ENCODE data around the gene BLID. TPM values are rescaled to one million over a fixed set of nuclear protein-coding genes. Genes with fewer than 3 reads are reported as not detected.

BLID gene
- total and polyA plus RNA-seq, 2 of the 8 experiments (the other 6 are each of a cell fraction or from before 2014, with no cell fraction given), result not detected

GRCh38 chr11:122094836-122095235 lies 21.2 kb downstream of the BLID start:
- POLR2A ChIA-PET (ENCODE audit: partially characterized antibody), result no interaction called here
- H2BK5ac ChIP-seq (ENCODE audit: low read depth, low read length), result no peak overlapping the region
- H4K5ac ChIP-seq (ENCODE audit: insufficient read length, low read depth, low read length), result no peak overlapping the region
- H3K23me2 ChIP-seq (ENCODE audit: low read depth, low read length), result no peaks in the 10 kb centered on the region
- no peak for DNase-seq (ENCODE audit: low read depth in 1 of 2, low spot score in 2 of 2)
- H2AFZ ChIP-seq (ENCODE audit: low read length), result no peak overlapping the region
- H3K4me2 ChIP-seq (ENCODE audit: insufficient read depth in 1 of 2, low read depth in 2 of 2, low read length in 2 of 2), result no peak overlapping the region
- no peak overlapping the region for H3K23ac ChIP-seq (ENCODE audit: insufficient read length)
- H4K91ac ChIP-seq (replicated peaks; ENCODE audit: insufficient read length, low read length), result no peak overlapping the region
- FAIRE-seq, result no peak
- WGBS, 2 experiments (ENCODE audit: extremely low coverage in 1 of 2, insufficient coverage in 1 of 2, insufficient read length in 1 of 2, insufficient replicate concordance in 2 of 2, low coverage in 1 of 2, low lambda C conversion rate in 2 of 2, missing lambda C conversion rate in 1 of 2), result 85% methylated on average over 4 of the region's 4 CpGs; no CpG with 5 or more reads in 1 of the 2 experiments
- H3K36me3 ChIP-seq (ENCODE audit: control insufficient read depth in 2 of 4, insufficient read depth in 4 of 4, low read length in 3 of 4), result no peaks in the 10 kb centered on the region
- CTCF ChIA-PET (ENCODE audit: partially characterized antibody), result interaction anchor here (0.6 to 4.3 kb wide), 4 partner anchors 13 to 441 kb away, joined by 3 to 15 read pairs (median 5); no protein-coding TSS in a partner anchor
- H3K27ac ChIP-seq (ENCODE audit: low read depth, low read length), result no peak overlapping the region
- no peak overlapping the region for H3K4ac ChIP-seq (replicated peaks; ENCODE audit: insufficient read length, low read depth, low read length)
- H3K18ac ChIP-seq (ENCODE audit: extremely low read depth, low read length), result no peak overlapping the region
- peaks cover 0 to 6% (median 1%) of the 10 kb centered on the region in 4 experiments; a peak in 4 of 7 replicates for H3K4me1 ChIP-seq (replicated peaks in 1 of 4; ENCODE audit: control insufficient read depth in 3 of 4, insufficient read depth in 4 of 4, low read length in 3 of 4)
- H2BK12ac ChIP-seq (ENCODE audit: low read depth, low read length), result no peak overlapping the region
- no peak overlapping the region for H3K4me3 ChIP-seq (ENCODE audit: extremely low read depth in 1 of 4, insufficient read depth in 2 of 4, low read depth in 3 of 4, low read length in 4 of 4)
- no peak overlapping the region for H2BK15ac ChIP-seq (ENCODE audit: low read length)
- no peaks in the 10 kb centered on the region for H3K79me2 ChIP-seq (ENCODE audit: control insufficient read depth in 1 of 2, insufficient read depth in 2 of 2, low read length in 2 of 2)
- H2BK20ac ChIP-seq (ENCODE audit: low read length), result no peak overlapping the region
- H4K20me1 ChIP-seq (replicated peaks in 1 of 2; ENCODE audit: control insufficient read depth in 1 of 2, insufficient read depth in 2 of 2, low read length in 2 of 2), result no peaks in the 10 kb centered on the region
- no peak overlapping the region for H3K56ac ChIP-seq (replicated peaks; ENCODE audit: insufficient read length, low read depth, low read length)
- no peak overlapping the region for H4K8ac ChIP-seq (ENCODE audit: extremely low read depth, insufficient read depth, low read length)
- no peaks in the 10 kb centered on the region for H3K79me1 ChIP-seq (ENCODE audit: low read depth, low read length)
- H3K9ac ChIP-seq (replicated peaks in 1 of 4; ENCODE audit: extremely low read depth in 1 of 4, low read depth in 3 of 4, low read length in 3 of 4), result no peak overlapping the region
- no peak overlapping the region for H2AK5ac ChIP-seq (ENCODE audit: low read depth, low read length)
- H3K27me3 ChIP-seq (replicated peaks in 1 of 4; ENCODE audit: control insufficient read depth in 3 of 4, extremely low read depth in 1 of 4, insufficient read depth in 3 of 4, low read length in 3 of 4), result peaks cover 0 to 7% (median 6%) of the 10 kb centered on the region in 4 experiments; a peak in 6 of 7 replicates
- no peak overlapping the region for H3K14ac ChIP-seq (ENCODE audit: insufficient read length)
- no peak overlapping the region for H2BK120ac ChIP-seq (replicated peaks; ENCODE audit: low read depth, low read length)
- no peaks in the 10 kb centered on the region for H3K9me3 ChIP-seq (ENCODE audit: insufficient read depth in 2 of 2, low read depth in 1 of 2, low read length in 1 of 2)
- TF ChIP-seq CEBPB (IDR thresholded peaks at IDR 0.05; ENCODE audit: low read depth, low read length), result no peak
- TF ChIP-seq, protein P1, sequence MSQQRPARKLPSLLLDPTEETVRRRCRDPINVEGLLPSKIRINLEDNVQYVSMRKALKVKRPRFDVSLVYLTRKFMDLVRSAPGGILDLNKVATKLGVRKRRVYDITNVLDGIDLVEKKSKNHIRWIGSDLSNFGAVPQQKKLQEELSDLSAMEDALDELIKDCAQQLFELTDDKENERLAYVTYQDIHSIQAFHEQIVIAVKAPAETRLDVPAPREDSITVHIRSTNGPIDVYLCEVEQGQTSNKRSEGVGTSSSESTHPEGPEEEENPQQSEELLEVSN (IDR thresholded peaks at IDR 0.05), result no peak
- no peak for TF ChIP-seq TAF7 (optimal IDR thresholded peaks at IDR 0.05; ENCODE audit: borderline replicate concordance, low read depth, low read length)
- TF ChIP-seq NANOG (IDR thresholded peaks at IDR 0.05; ENCODE audit: insufficient read depth, low read depth, low read length, poor library complexity, severe bottlenecking), result no peak
- TF ChIP-seq HDAC2 (IDR thresholded peaks at IDR 0.05; ENCODE audit: borderline replicate concordance in 1 of 2, low read depth in 2 of 2, low read length in 2 of 2), result no peak
- no peak for TF ChIP-seq EGR1 (IDR thresholded peaks at IDR 0.05; ENCODE audit: borderline replicate concordance, low read depth, low read length)
- no peak for TF ChIP-seq RNF2 (IDR thresholded peaks at IDR 0.05; ENCODE audit: borderline replicate concordance, low read depth, low read length, missing control alignments, poor library complexity, severe bottlenecking)
- no peak for TF ChIP-seq TCF12 (IDR thresholded peaks at IDR 0.05; ENCODE audit: low read depth, low read length)
- no peak for TF ChIP-seq SRF (IDR thresholded peaks at IDR 0.05; ENCODE audit: low read depth, low read length)
- no peak for TF ChIP-seq SIRT6 (IDR thresholded peaks at IDR 0.05; ENCODE audit: low read length)
- TF ChIP-seq KDM5A (IDR thresholded peaks at IDR 0.05; ENCODE audit: low read length), result no peak
